Ovary (tissue), 3 donors: ENCODE data around the gene BDKRB1.

Experiments
- EP300 ChIP-seq: sonication (generic); formaldehyde crosslinking; IDR thresholded peaks from one replicate; pipeline ENCODE4 v1.6.1; 2017; ENCODE audit warnings: antibody characterized with exemption
- POLR2A ChIP-seq: fragments of 450-650 bp; IDR thresholded peaks from one replicate; pipeline ENCODE4 v1.6.1; 2017; ENCODE audit warnings: antibody characterized with exemption, mild to moderate bottlenecking, moderate library complexity
- TF ChIP-seq, protein P1 (sequence below), 3 donors: fragments of 450-650 bp in 2 of 3; fragments of 200-600 bp in 1 of 3; IDR thresholded peaks; one replicate each; pipeline versions ENCODE4 v1.5.1 to v1.8.0; 2016 to 2022; ENCODE audit warnings: antibody characterized with exemption in 3 of 3, mild to moderate bottlenecking in 1 of 3
- donor health status: DM: no; HTN: no; CAD: no.

DNA sequence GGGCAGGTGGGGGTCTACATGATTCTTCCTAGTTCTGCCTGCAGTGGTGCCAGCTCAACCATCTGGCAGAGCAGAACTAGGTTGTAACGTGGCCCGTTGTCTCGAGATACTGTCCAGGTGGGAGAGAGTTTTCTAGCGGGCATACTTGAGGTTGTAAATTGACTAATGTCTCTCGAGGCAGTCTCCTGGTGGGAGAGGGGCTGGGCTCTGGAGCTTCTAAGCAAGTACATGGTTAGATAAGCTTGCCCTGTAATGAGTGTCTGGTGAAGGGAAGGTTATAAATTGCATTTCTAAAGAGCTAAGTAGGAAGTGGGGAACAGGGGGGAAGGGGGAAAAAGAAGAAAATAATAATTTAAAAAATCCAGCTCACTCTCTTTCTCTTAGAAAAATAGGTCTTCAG is 18.1 kb downstream of the BDKRB1 start:
- TF ChIP-seq, protein P1, sequence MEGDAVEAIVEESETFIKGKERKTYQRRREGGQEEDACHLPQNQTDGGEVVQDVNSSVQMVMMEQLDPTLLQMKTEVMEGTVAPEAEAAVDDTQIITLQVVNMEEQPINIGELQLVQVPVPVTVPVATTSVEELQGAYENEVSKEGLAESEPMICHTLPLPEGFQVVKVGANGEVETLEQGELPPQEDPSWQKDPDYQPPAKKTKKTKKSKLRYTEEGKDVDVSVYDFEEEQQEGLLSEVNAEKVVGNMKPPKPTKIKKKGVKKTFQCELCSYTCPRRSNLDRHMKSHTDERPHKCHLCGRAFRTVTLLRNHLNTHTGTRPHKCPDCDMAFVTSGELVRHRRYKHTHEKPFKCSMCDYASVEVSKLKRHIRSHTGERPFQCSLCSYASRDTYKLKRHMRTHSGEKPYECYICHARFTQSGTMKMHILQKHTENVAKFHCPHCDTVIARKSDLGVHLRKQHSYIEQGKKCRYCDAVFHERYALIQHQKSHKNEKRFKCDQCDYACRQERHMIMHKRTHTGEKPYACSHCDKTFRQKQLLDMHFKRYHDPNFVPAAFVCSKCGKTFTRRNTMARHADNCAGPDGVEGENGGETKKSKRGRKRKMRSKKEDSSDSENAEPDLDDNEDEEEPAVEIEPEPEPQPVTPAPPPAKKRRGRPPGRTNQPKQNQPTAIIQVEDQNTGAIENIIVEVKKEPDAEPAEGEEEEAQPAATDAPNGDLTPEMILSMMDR (IDR thresholded peaks at IDR 0.05) = no peak
- TF ChIP-seq POLR2A (no peak), EP300 (no peak)
